ENCODE results near the gene CBLN3.
"Not testable (repeated sequence)": the region's sequence is repeated elsewhere in the genome, so short reads cannot be mapped to it uniquely, and the experiment has no call there.

The CBLN3 gene

GRCh38 chr14:24429395-24430142 lies at the start of gene CBLN3, which contains the start of gene KHNYN:
TSS of gene CBLN3 (minus strand) at chr14:24429668. CDS start at chr14:24429054, 614 bp downstream.
TSS of gene KHNYN (plus strand) at chr14:24429954. CDS start at chr14:24430731, 777 bp downstream.
- peak; percentile 58 to 62 for DNase-seq

- DNase-seq = no peak
Measured at GRCh38 chr14:24475261-24475660, 45.8 kb upstream of the CBLN3 start.

GRCh38 chr14:24473211-24473610 lies 43.7 kb upstream of the CBLN3 start:
- no peak for DNase-seq

- DNase-seq = not testable (repeated sequence)
Measured at GRCh38 chr14:24470450-24470849, 41.0 kb upstream of the CBLN3 start.

GRCh38 chr14:24465805-24466204 lies 36.3 kb upstream of the CBLN3 start:
- DNase-seq = no peak

GRCh38 chr14:24465368-24465767 lies 35.9 kb upstream of the CBLN3 start:
- DNase-seq = no peak

GRCh38 chr14:24463884-24464785 lies 34.7 kb upstream of the CBLN3 start:
- DNase-seq = no peak

- DNase-seq = no peak
Measured at GRCh38 chr14:24463017-24463883, 33.8 kb upstream of the CBLN3 start.

GRCh38 chr14:24461336-24461735 lies 31.9 kb upstream of the CBLN3 start:
- no peak for DNase-seq

GRCh38 chr14:24459331-24459730 lies 29.9 kb upstream of the CBLN3 start:
- DNase-seq = no peak

- DNase-seq = no peak
Measured at GRCh38 chr14:24458736-24459135, 29.3 kb upstream of the CBLN3 start.

- no peak for DNase-seq
Measured at GRCh38 chr14:24456980-24457379, 27.5 kb upstream of the CBLN3 start.

- DNase-seq = not testable (repeated sequence)
Measured at GRCh38 chr14:24450828-24451227, 21.4 kb upstream of the CBLN3 start.

- DNase-seq = no peak
Measured at GRCh38 chr14:24443053-24443665, 13.7 kb upstream of the CBLN3 start.

- DNase-seq = peak; percentile 97 to 99
Measured at GRCh38 chr14:24442240-24443052, 13.0 kb upstream of the CBLN3 start, which contains the start of gene SDR39U1. TSS of gene SDR39U1 (minus strand) at chr14:24442776. CDS start at chr14:24442769, 7 bp downstream.

- no peak for DNase-seq
Measured at GRCh38 chr14:24441904-24442239, 12.4 kb upstream of the CBLN3 start.

- no peak for DNase-seq
Measured at GRCh38 chr14:24441485-24441884, 12.0 kb upstream of the CBLN3 start.

GRCh38 chr14:24440606-24441399 lies 11.3 kb upstream of the CBLN3 start:
- no peak for DNase-seq

- DNase-seq = no peak
Measured at GRCh38 chr14:24439830-24440605, 10.6 kb upstream of the CBLN3 start.

GRCh38 chr14:24439257-24439656 lies 9.8 kb upstream of the CBLN3 start:
- no peak for DNase-seq

Measured in hippocampal formation (tissue), 2 donors.